ENCODE data around the gene HOMER1.

GRCh38 chr5:79561525-79561893 lies 47.6 kb upstream of the HOMER1 start:
- TF ChIP-seq, protein P1, sequence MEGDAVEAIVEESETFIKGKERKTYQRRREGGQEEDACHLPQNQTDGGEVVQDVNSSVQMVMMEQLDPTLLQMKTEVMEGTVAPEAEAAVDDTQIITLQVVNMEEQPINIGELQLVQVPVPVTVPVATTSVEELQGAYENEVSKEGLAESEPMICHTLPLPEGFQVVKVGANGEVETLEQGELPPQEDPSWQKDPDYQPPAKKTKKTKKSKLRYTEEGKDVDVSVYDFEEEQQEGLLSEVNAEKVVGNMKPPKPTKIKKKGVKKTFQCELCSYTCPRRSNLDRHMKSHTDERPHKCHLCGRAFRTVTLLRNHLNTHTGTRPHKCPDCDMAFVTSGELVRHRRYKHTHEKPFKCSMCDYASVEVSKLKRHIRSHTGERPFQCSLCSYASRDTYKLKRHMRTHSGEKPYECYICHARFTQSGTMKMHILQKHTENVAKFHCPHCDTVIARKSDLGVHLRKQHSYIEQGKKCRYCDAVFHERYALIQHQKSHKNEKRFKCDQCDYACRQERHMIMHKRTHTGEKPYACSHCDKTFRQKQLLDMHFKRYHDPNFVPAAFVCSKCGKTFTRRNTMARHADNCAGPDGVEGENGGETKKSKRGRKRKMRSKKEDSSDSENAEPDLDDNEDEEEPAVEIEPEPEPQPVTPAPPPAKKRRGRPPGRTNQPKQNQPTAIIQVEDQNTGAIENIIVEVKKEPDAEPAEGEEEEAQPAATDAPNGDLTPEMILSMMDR (conservative IDR thresholded peaks at IDR 0.05) = no peak
- no peak for TF ChIP-seq ZFX (IDR thresholded peaks at IDR 0.05)

Measured in C4-2B (cell line).